HCT116 (cell line): ENCODE results near the gene SYNPO. TPM values are rescaled to one million over a fixed set of nuclear protein-coding genes. Genes with fewer than 3 reads are reported as not detected.

Source experiments
- ATAC-seq: fragments of 200-7000 bp; cut with Tn5 transposase; 2 replicates; pipeline ENCODE4 v1.9.1; 2020; ENCODE audit warnings: mild to moderate bottlenecking, moderate library complexity
- BruUV-seq: library from RNA; stranded (reverse); fragments of 400-500 nt; replicated peaks from 2 replicates; lab custom pipeline; 2021; lab: Mats Ljungman, UMichigan
- CTCF ChIA-PET: fragments of 300-600 bp; sonication (Branson Sonifier 250); formaldehyde crosslinking; loops from one replicate; lab custom pipeline; 2021; ENCODE audit warnings: antibody characterized with exemption; lab: Charles Lee
- POLR2A ChIA-PET: fragments of 300-600, 350-600 bp; sonication (Branson Sonifier 250); formaldehyde crosslinking; loops from one replicate; lab custom pipeline; 2021; ENCODE audit warnings: antibody characterized with exemption; lab: Charles Lee
- RAD21 ChIA-PET, 2 experiments: fragments of 300-600 bp; sonication (Branson Sonifier 250); formaldehyde crosslinking; loops; one replicate each; lab custom pipeline; 2023; ENCODE audit warnings: low total read pairs in 2 of 2; ENCODE audit not compliant: uncharacterized antibody in 2 of 2, unreplicated experiment in 2 of 2, low non-redundant PET in 1 of 2; lab: Charles Lee
- DNase-seq: peaks from one replicate; pipeline ENCODE4 v3.0.0-alpha.2; 2010; ENCODE audit warnings: low read depth, low spot score
- H2AFZ ChIP-seq: fragments of 200-600 bp; shearing (Covaris generic), sonication (generic); 2 replicates; pipeline ENCODE4 v1.6.1; 2017; ENCODE audit warnings: low read depth, mixed run types, mixed read lengths, antibody characterized with exemption, low read length; ENCODE audit not compliant: poor library complexity, severe bottlenecking
- H3K27ac ChIP-seq: 2 replicates; pipeline ENCODE4 v1.5.1; 2012; ENCODE audit warnings: low read depth, low read length
- H3K27me3 ChIP-seq: fragments of 200-600 bp; sonication (generic); 2 replicates; pipeline ENCODE4 v1.6.1; 2016; ENCODE audit warnings: mixed run types, low read length, mixed read lengths; ENCODE audit not compliant: insufficient read depth
- H3K36me3 ChIP-seq, 2 experiments: fragments of 200-500 bp in 1 of 2; fragments of 200-600 bp in 1 of 2; sonication (Bioruptor generic) in 1 of 2; sonication (generic) in 1 of 2; 2 replicates each; pipeline versions ENCODE4 v1.5.1 to v1.6.1; 2014 to 2016; ENCODE audit warnings: low read length in 2 of 2, inconsistent platforms in 1 of 2, mixed read lengths in 1 of 2, mixed run types in 1 of 2; ENCODE audit not compliant: insufficient read depth in 2 of 2, control insufficient read depth in 1 of 2
- H3K4me1 ChIP-seq, 2 experiments: fragments of 200-600 bp in 1 of 2; sonication (generic) in 1 of 2; 2 replicates each; pipeline versions ENCODE4 v1.5.1 to v1.6.1; 2012 to 2017; ENCODE audit warnings: low read length in 2 of 2, inconsistent platforms in 1 of 2, mild to moderate bottlenecking in 1 of 2, mixed read lengths in 1 of 2, mixed run types in 1 of 2, moderate library complexity in 1 of 2; ENCODE audit not compliant: insufficient read depth in 2 of 2, control insufficient read depth in 1 of 2
- H3K4me2 ChIP-seq: fragments of 200-600 bp; sonication (generic); 2 replicates; pipeline ENCODE4 v1.6.1; 2017; ENCODE audit warnings: mixed run types, low read length, mixed read lengths
- H3K4me3 ChIP-seq, 2 experiments: fragments of 200-600 bp in 1 of 2; sonication (generic) in 1 of 2; replicated peaks in 1 of 2; 2 replicates each; pipeline ENCODE4 v1.5.1; 2011 to 2016; ENCODE audit warnings: low read length in 2 of 2, control low read depth in 1 of 2, low read depth in 1 of 2, mild to moderate bottlenecking in 1 of 2, mixed read lengths in 1 of 2, mixed run types in 1 of 2
- H3K79me2 ChIP-seq: fragments of 200-600 bp; sonication (generic); 2 replicates; pipeline ENCODE4 v1.6.1; 2017; ENCODE audit warnings: mild to moderate bottlenecking, mixed run types, low read length, moderate library complexity, mixed read lengths; ENCODE audit not compliant: insufficient read depth
- H3K9ac ChIP-seq: fragments of 200-600 bp; sonication (generic); 2 replicates; pipeline ENCODE4 v1.6.1; 2016; ENCODE audit warnings: low read length, mixed read lengths
- H3K9me2 ChIP-seq: fragments of 200-600 bp; sonication (generic), shearing (Covaris generic); 2 replicates; pipeline ENCODE4 v1.6.1; 2017; ENCODE audit warnings: mixed run types, mild to moderate bottlenecking, moderate library complexity; ENCODE audit not compliant: insufficient read depth
- H3K9me3 ChIP-seq, 2 experiments: fragments of 200-500 bp in 1 of 2; fragments of 200-600 bp in 1 of 2; sonication (Bioruptor generic) in 1 of 2; sonication (generic) in 1 of 2; 2 replicates each; pipeline ENCODE4 v1.6.1; 2014 to 2017; ENCODE audit warnings: low read length in 2 of 2, mixed read lengths in 2 of 2, inconsistent platforms in 1 of 2, low read depth in 1 of 2, mild to moderate bottlenecking in 1 of 2, mixed run types in 1 of 2, moderate library complexity in 1 of 2; ENCODE audit not compliant: control insufficient read depth in 1 of 2, insufficient read depth in 1 of 2
- H4K20me1 ChIP-seq: fragments of 200-600 bp; sonication (generic), shearing (Covaris generic); 2 replicates; pipeline ENCODE4 v1.6.1; 2017; ENCODE audit warnings: mixed run types, mild to moderate bottlenecking, moderate library complexity; ENCODE audit not compliant: insufficient read depth
- ATF3 ChIP-seq: IDR thresholded peaks from 2 replicates; pipeline ENCODE4 v1.6.1; 2012
- CEBPB ChIP-seq: IDR thresholded peaks from 2 replicates; pipeline ENCODE4 v1.6.1; 2012; ENCODE audit warnings: low read depth
- CTCF ChIP-seq, 3 experiments: fragments of 200-600 bp in 1 of 3; sonication (generic) in 1 of 3; IDR thresholded peaks in 2 of 3; conservative IDR thresholded peaks in 1 of 3; 2 replicates each; pipeline ENCODE4 v1.5.1; 2012 to 2017; ENCODE audit warnings: low read depth in 2 of 3, low read length in 2 of 3, antibody characterized with exemption in 1 of 3, borderline replicate concordance in 1 of 3, control low read depth in 1 of 3, mild to moderate bottlenecking in 1 of 3, mixed read lengths in 1 of 3, mixed run types in 1 of 3, moderate library complexity in 1 of 3; ENCODE audit not compliant: insufficient read depth in 1 of 3
- EZH2 ChIP-seq: fragments of 200-600 bp; sonication (generic); IDR thresholded peaks from 2 replicates; pipeline ENCODE4 v1.6.1; 2017; ENCODE audit warnings: antibody characterized with exemption, mixed run types
- FOSL1 ChIP-seq: IDR thresholded peaks from 2 replicates; pipeline ENCODE4 v1.6.1; 2012; ENCODE audit warnings: low read depth
- MAX ChIP-seq: IDR thresholded peaks from 2 replicates; pipeline ENCODE4 v1.6.1; 2012
- POLR2A ChIP-seq: IDR thresholded peaks from 2 replicates; pipeline ENCODE4 v1.7.0; 2011; ENCODE audit warnings: borderline replicate concordance; ENCODE audit not compliant: insufficient read depth, insufficient read length; ENCODE audit errors: extremely low read depth
- POLR2AphosphoS5 ChIP-seq: IDR thresholded peaks from 2 replicates; pipeline ENCODE4 v1.6.1; 2011; ENCODE audit warnings: mild to moderate bottlenecking, low read depth, low read length, moderate library complexity
- ZFX ChIP-seq: fragments of 450-650 bp; IDR thresholded peaks from 2 replicates; pipeline ENCODE4 v1.6.1; 2017
- ZNF274 ChIP-seq: fragments of 200-500 bp; sonication (Bioruptor generic); IDR thresholded peaks from 2 replicates; pipeline ENCODE4 v1.6.1; 2014; ENCODE audit warnings: mild to moderate bottlenecking, low read depth, low read length, inconsistent platforms
- intact Hi-C: fragments of 100-400 bp; cut with micrococcal nuclease; formaldehyde crosslinking; loops from 2 replicates; pipeline ENCODE4 v1.10.0; 2022
- total RNA-seq: library from RNA; stranded (reverse); gene quantifications from one replicate; pipeline ENCODE4 v1.2.1, GENCODE V29; 2021; ENCODE audit not compliant: unreplicated experiment
- TF ChIP-seq, protein P1 (sequence below): IDR thresholded peaks from 2 replicates; pipeline ENCODE4 v1.6.1; 2012; ENCODE audit warnings: low read depth

The SYNPO gene
- total RNA-seq, 1 experiment from 2014 or later: 8.2 TPM

DNA sequence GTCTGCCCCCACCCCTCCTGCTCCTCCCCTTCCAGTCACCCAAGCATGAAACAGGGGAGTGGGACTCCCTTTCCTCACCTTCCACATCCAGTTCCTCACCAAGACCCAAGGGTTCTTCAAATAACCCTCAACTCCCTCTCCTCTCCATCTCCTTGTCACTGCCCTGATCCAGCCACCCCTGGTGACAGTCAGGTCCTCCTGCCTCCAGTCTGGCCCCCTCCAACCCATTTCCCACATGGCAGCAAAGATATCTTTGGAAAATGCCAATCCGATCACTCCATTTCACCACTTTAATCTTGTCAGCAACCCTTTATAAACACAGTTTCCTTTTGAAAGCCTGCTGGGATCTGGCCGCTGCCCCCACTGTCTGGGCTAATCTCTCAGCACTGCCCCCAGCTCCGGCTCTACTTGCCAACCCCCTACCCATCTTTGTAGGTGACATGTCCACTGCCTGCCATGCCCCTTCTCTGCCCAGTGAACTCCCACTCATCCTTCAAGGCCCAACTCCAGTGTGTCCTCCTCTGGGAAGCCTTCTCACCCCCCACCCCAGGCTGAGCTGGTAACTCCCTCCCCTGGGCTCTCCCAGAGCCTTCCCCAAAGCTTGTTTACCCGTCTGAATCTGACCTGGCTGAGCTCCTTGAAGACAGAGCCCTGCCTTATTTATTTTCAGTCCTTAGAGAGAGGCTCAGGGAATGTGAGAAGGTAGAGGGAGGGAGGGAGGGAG, 19.8 kb downstream of the SYNPO start (continued):
- TF ChIP-seq CTCF (IDR thresholded peaks at IDR 0.05 in 2 of 3, conservative IDR thresholded peaks at IDR 0.05 in 1 of 3; ENCODE audit: borderline replicate concordance in 1 of 3, insufficient read depth in 1 of 3, low read depth in 2 of 3, low read length in 2 of 3) (no peak), EZH2 (no peak)

DNA sequence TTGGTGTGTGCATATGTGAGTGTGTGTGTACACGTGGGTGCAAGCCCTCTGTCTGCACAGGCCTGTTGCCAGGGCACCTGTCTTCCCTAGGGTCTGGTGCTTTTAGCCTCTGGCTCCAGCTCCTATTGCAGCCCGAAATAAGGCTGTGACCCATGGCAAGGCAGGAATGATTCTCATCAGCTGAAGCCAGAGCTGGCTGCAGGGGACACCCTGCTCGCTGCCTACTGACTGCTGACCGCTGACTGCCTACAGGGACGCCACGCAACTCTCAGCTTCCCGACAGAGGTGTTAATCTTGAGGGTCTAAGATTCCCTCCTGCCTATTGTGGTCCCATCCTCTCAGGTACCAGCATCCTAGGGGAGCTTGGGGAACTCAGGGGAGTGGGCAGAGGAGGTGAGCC, 20.6 kb downstream of the SYNPO start, which contains the start of gene MYOZ3:
TSS of gene MYOZ3 (plus strand) at position 166 of the 400 bp plus-strand sequence. CDS start 1,691 bp downstream, outside the sequence.
- no TSS peak for BruUV-seq
- Histone ChIP-seq H3K9me2 (no peaks in the 10 kb centered on the region), H2AFZ (no peak within 1 kb of the TSS), H3K27me3 (no peaks in the 10 kb centered on the region; the same call in 1 of the 2 replicates), H3K4me2 (no peak within 1 kb of the TSS), H3K4me3 (no peak within 1 kb of the TSS), H3K9me3 (no peaks in the 10 kb centered on the region), H3K9ac (no peak within 1 kb of the TSS), H3K79me2 (no peaks in the 10 kb centered on the region), H3K27ac (no peak within 1 kb of the TSS), H3K4me1 (peaks cover 4 to 12% of the 10 kb centered on the region in 2 experiments; a peak in 3 of 4 replicates), H4K20me1 (no peaks in the 10 kb centered on the region), H3K36me3 (no peaks in the 10 kb centered on the region)
- ChIA-PET RAD21 (no interaction called here), CTCF (no interaction called here), POLR2A (no interaction called here)
- intact Hi-C loops: no loop called here
- no peak for DNase-seq
- no peak for ATAC-seq
- no peak for TF ChIP-seq ZNF274
- TF ChIP-seq FOSL1: no peak
- no peak for TF ChIP-seq ZFX
- no peak for TF ChIP-seq CEBPB
- TF ChIP-seq MAX: no peak
- TF ChIP-seq, protein P1, sequence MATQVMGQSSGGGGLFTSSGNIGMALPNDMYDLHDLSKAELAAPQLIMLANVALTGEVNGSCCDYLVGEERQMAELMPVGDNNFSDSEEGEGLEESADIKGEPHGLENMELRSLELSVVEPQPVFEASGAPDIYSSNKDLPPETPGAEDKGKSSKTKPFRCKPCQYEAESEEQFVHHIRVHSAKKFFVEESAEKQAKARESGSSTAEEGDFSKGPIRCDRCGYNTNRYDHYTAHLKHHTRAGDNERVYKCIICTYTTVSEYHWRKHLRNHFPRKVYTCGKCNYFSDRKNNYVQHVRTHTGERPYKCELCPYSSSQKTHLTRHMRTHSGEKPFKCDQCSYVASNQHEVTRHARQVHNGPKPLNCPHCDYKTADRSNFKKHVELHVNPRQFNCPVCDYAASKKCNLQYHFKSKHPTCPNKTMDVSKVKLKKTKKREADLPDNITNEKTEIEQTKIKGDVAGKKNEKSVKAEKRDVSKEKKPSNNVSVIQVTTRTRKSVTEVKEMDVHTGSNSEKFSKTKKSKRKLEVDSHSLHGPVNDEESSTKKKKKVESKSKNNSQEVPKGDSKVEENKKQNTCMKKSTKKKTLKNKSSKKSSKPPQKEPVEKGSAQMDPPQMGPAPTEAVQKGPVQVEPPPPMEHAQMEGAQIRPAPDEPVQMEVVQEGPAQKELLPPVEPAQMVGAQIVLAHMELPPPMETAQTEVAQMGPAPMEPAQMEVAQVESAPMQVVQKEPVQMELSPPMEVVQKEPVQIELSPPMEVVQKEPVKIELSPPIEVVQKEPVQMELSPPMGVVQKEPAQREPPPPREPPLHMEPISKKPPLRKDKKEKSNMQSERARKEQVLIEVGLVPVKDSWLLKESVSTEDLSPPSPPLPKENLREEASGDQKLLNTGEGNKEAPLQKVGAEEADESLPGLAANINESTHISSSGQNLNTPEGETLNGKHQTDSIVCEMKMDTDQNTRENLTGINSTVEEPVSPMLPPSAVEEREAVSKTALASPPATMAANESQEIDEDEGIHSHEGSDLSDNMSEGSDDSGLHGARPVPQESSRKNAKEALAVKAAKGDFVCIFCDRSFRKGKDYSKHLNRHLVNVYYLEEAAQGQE: no peak
- no peak for TF ChIP-seq POLR2AphosphoS5
- no peak for TF ChIP-seq EZH2
- TF ChIP-seq POLR2A: no peak
- TF ChIP-seq ATF3: no peak
